ENCODE measurements around the gene LRP6. TPM values are rescaled to one million over a fixed set of nuclear protein-coding genes. Genes with fewer than 3 reads are reported as not detected.

LRP6 gene
- total RNA-seq, 1 donor from 2014 or later, result 41.9 TPM

DNA sequence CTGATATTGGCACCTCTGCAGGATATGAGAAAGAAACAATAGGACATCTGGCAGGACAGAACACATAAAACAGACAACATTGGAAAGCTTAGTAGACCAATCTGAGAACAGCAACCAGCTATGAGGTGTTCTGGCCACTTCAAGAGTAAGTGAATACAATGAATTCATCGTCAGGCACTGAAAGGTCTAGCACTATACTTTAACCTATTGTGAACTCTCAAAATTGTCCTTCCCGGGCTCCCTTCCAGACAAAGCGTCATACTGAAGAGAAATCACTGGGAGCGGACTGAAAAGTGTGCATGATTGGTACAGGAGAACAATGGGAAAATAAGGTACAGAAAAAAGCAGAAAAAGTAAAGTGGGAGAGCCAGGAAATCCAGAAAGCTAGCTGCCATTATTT, 75.8 kb downstream of the LRP6 start:
- H3K9me3 Mint-ChIP-seq (ENCODE audit: unreplicated experiment), result peaks cover 11% of the 10 kb centered on the region
- peaks cover 16% of the 10 kb centered on the region for H3K4me1 Mint-ChIP-seq (ENCODE audit: unreplicated experiment)
- no peak overlapping the region for H3K27ac Mint-ChIP-seq (ENCODE audit: unreplicated experiment)
- peaks cover 31% of the 10 kb centered on the region for H3K36me3 Mint-ChIP-seq (ENCODE audit: unreplicated experiment)
- DNase-seq (ENCODE audit: extremely low spot score, unreplicated experiment), result no peak
- TF ChIP-seq, protein P1, sequence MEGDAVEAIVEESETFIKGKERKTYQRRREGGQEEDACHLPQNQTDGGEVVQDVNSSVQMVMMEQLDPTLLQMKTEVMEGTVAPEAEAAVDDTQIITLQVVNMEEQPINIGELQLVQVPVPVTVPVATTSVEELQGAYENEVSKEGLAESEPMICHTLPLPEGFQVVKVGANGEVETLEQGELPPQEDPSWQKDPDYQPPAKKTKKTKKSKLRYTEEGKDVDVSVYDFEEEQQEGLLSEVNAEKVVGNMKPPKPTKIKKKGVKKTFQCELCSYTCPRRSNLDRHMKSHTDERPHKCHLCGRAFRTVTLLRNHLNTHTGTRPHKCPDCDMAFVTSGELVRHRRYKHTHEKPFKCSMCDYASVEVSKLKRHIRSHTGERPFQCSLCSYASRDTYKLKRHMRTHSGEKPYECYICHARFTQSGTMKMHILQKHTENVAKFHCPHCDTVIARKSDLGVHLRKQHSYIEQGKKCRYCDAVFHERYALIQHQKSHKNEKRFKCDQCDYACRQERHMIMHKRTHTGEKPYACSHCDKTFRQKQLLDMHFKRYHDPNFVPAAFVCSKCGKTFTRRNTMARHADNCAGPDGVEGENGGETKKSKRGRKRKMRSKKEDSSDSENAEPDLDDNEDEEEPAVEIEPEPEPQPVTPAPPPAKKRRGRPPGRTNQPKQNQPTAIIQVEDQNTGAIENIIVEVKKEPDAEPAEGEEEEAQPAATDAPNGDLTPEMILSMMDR (IDR thresholded peaks at IDR 0.05), result no peak
- no peaks in the 10 kb centered on the region for H3K27me3 Mint-ChIP-seq (ENCODE audit: unreplicated experiment)
- no peak overlapping the region for H3K4me3 Mint-ChIP-seq (ENCODE audit: unreplicated experiment)

DNA sequence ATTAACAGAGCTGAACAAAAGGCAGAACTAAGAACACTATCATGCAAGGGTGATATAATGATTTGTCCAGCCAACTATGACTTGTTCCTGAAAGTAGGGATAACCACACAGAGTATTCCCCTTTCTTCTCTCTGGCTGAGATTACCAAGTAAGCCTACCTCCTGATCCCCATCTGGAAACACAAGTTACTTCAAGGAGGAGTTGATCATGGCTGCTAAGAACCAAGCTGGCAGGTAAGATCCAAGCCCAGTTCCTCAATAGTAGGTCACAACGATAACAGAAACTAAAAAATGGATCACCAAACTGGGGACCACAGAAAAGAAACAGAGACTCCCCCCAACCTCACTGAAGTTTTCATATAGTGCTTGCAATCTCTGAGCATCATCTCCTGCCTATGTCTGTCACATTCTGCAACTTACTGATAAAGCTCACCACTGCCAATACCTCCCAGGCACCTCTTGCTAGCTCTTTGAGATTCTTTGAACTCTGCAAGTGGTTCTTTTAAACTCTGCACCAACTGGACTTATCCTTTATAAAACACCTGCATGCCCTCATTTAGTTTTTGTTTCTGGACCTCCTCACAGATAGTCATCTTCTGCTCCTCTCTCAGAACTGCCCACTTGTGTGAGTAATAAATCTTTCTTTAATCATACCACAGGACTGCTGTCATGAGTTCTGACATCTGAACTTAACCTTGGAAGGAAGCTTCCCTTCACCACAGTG, 76.6 kb downstream of the LRP6 start:
- no peak overlapping the region for H3K27ac Mint-ChIP-seq (ENCODE audit: unreplicated experiment)
- peaks cover 24% of the 10 kb centered on the region for H3K36me3 Mint-ChIP-seq (ENCODE audit: unreplicated experiment)
- H3K27me3 Mint-ChIP-seq (ENCODE audit: unreplicated experiment), result no peaks in the 10 kb centered on the region
- DNase-seq (ENCODE audit: extremely low spot score, unreplicated experiment), result no peak
- H3K9me3 Mint-ChIP-seq (ENCODE audit: unreplicated experiment), result peaks cover 4% of the 10 kb centered on the region
- no peak overlapping the region for H3K4me3 Mint-ChIP-seq (ENCODE audit: unreplicated experiment)
- TF ChIP-seq, protein P1 (IDR thresholded peaks at IDR 0.05), result no peak
- peaks cover 22% of the 10 kb centered on the region for H3K4me1 Mint-ChIP-seq (ENCODE audit: unreplicated experiment)

DNA sequence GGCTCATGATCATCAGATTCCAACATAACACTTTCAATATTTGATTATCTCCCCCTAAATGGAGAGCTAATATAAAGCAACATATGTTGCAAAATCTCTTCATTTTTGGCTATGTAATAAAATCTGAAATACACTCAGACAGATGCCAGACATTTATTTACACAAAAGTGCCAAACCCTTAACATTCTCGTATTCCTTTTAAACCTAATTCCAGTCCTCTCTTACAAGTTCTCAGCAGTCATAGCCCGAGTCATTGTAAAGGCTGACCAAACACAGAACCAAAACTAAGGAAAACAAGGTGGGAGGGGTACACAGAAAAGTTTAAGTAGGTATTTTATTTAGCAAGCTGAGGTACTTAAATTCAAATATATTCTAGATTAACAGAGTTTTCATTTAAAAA, 81.4 kb downstream of the LRP6 start:
- Mint-ChIP-seq H3K9me3 (ENCODE audit: unreplicated experiment) (peaks cover 5% of the 10 kb centered on the region), H3K27me3 (ENCODE audit: unreplicated experiment) (no peaks in the 10 kb centered on the region), H3K4me1 (ENCODE audit: unreplicated experiment) (peaks cover 34% of the 10 kb centered on the region), H3K36me3 (ENCODE audit: unreplicated experiment) (peaks cover 18% of the 10 kb centered on the region), H3K4me3 (ENCODE audit: unreplicated experiment) (no peak overlapping the region), H3K27ac (ENCODE audit: unreplicated experiment) (peak overlapping the region; percentile 6)
- TF ChIP-seq, protein P1 (IDR thresholded peaks at IDR 0.05), result no peak
- DNase-seq (ENCODE audit: extremely low spot score, unreplicated experiment), result no peak

DNA sequence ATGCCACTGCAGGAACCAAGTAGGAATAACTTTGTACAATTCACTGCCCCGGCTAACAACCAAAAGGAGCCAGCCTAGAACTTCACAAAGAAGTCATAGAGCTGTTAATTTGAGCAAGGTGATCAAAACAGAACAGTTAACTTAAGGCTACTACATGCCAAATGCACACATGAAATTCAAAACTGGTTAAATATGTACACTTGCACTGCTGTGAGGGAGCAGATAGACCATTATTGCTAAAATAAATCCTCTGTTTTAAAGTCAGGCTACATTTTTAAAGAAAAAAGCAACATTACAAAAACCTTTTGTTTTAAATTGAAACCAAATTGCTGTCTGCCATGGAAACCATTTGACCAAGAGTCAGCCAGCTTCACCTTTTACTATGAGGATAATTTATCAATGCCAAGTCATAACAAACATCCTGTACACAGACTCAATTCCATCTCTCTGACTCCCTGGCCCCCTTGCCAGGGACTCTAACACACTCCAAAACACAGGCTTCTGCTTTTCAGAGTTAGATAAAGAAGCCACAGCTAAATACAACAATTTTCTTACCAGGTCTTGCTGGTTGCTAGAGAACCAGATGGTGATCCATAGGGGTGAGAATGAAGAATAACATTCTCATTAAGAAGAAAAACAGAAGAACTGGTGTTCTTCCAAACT, 84.0 kb downstream of the LRP6 start:
- no peak for DNase-seq (ENCODE audit: extremely low spot score, unreplicated experiment)
- H3K4me3 Mint-ChIP-seq (ENCODE audit: unreplicated experiment), result no peak overlapping the region
- H3K27ac Mint-ChIP-seq (ENCODE audit: unreplicated experiment), result peak overlapping the region; percentile 58
- peaks cover 22% of the 10 kb centered on the region for H3K36me3 Mint-ChIP-seq (ENCODE audit: unreplicated experiment)
- no peaks in the 10 kb centered on the region for H3K27me3 Mint-ChIP-seq (ENCODE audit: unreplicated experiment)
- peaks cover 5% of the 10 kb centered on the region for H3K9me3 Mint-ChIP-seq (ENCODE audit: unreplicated experiment)
- peaks cover 41% of the 10 kb centered on the region for H3K4me1 Mint-ChIP-seq (ENCODE audit: unreplicated experiment)
- TF ChIP-seq, protein P1 (IDR thresholded peaks at IDR 0.05), result no peak

DNA sequence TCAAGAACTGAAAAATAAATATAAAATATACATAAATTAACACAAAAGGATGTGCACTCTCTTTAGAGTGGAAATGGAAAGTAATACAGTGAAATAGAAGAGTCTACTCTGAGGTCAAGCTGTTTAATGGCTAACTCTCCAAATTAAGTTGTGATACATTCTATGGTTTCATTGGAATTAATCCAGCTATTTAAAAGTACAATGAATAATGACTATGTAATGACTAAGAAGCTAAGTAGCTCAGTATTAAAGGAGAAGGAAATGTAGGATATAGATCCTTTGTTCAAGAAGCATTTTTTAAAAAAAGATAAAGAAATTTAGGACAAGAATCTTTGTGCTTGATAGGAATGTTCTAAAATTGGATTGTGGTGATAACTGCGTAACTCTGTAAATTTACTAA, 85.3 kb downstream of the LRP6 start:
- H3K36me3 Mint-ChIP-seq (ENCODE audit: unreplicated experiment), result peaks cover 16% of the 10 kb centered on the region
- H3K4me1 Mint-ChIP-seq (ENCODE audit: unreplicated experiment), result peaks cover 41% of the 10 kb centered on the region
- H3K9me3 Mint-ChIP-seq (ENCODE audit: unreplicated experiment), result peaks cover 5% of the 10 kb centered on the region
- H3K27ac Mint-ChIP-seq (ENCODE audit: unreplicated experiment), result peak overlapping the region; percentile 28
- H3K27me3 Mint-ChIP-seq (ENCODE audit: unreplicated experiment), result no peaks in the 10 kb centered on the region
- no peak overlapping the region for H3K4me3 Mint-ChIP-seq (ENCODE audit: unreplicated experiment)
- TF ChIP-seq, protein P1 (IDR thresholded peaks at IDR 0.05), result no peak
- DNase-seq (ENCODE audit: extremely low spot score, unreplicated experiment), result no peak
